Transverse colon (tissue), 4 donors: ENCODE results near the gene ZFHX3. TPM values are rescaled to one million over a fixed set of nuclear protein-coding genes. Genes with fewer than 3 reads are reported as not detected.

Source experiments
- DNase-seq: peaks from one replicate; pipeline ENCODE4 v3.0.0-alpha.2; 2019
- H3K27ac ChIP-seq, 4 donors: fragments of 200-600 bp; sonication (generic); 2 replicates each; pipeline ENCODE4 v1.5.1; 2016 to 2018; ENCODE audit warnings: inconsistent platforms in 4 of 4
- H3K27me3 ChIP-seq: fragments of 200-600 bp; sonication (generic); 2 replicates; pipeline ENCODE4 v1.5.1; 2017; ENCODE audit warnings: inconsistent platforms
- H3K36me3 ChIP-seq, 4 donors: fragments of 200-600 bp; sonication (generic); 2 replicates each; pipeline ENCODE4 v1.5.1; 2017 to 2019; ENCODE audit warnings: inconsistent platforms in 4 of 4
- H3K4me1 ChIP-seq, 4 donors: fragments of 200-600 bp; sonication (generic); 2 replicates each; pipeline ENCODE4 v1.5.1; 2017 to 2020; ENCODE audit warnings: inconsistent platforms in 4 of 4
- H3K4me3 ChIP-seq, 4 donors: fragments of 200-600 bp; sonication (generic); 1 replicate in 1 of 4; 2 replicates in 3 of 4; pipeline versions ENCODE4 v1.5.1 to v1.6.1; 2017 to 2019; ENCODE audit warnings: inconsistent platforms in 4 of 4
- H3K9me3 ChIP-seq, 2 donors: fragments of 200-600 bp; sonication (generic); 2 replicates each; pipeline ENCODE4 v1.5.1; 2017 to 2019; ENCODE audit warnings: inconsistent platforms in 2 of 2
- CTCF ChIP-seq, 5 experiments: fragments of 200-600 bp in 3 of 5; fragments of 450-650 bp in 2 of 5; sonication (generic) in 3 of 5; IDR thresholded peaks; 1 replicate in 2 of 5; 2 replicates in 3 of 5; pipeline ENCODE4 v1.5.1; 2016 to 2017; ENCODE audit warnings: antibody characterized with exemption in 5 of 5, inconsistent platforms in 3 of 5, mild to moderate bottlenecking in 2 of 5, moderate library complexity in 1 of 5
- EP300 ChIP-seq: sonication (generic); formaldehyde crosslinking; IDR thresholded peaks from one replicate; pipeline ENCODE4 v1.6.1; 2017; ENCODE audit warnings: antibody characterized with exemption, low read depth
- POLR2A ChIP-seq: fragments of 450-650 bp; IDR thresholded peaks from one replicate; pipeline ENCODE4 v1.6.1; 2016; ENCODE audit warnings: antibody characterized with exemption, mild to moderate bottlenecking, moderate library complexity
- POLR2AphosphoS5 ChIP-seq, 3 donors: sonication (generic); formaldehyde crosslinking; IDR thresholded peaks; one replicate each; pipeline ENCODE4 v1.6.1; 2016; ENCODE audit warnings: antibody characterized with exemption in 3 of 3
- WGBS, 2 donors: methylation state at CpG; one replicate each; pipeline ENCODE4 v1.1.5; 2018; ENCODE audit warnings: low coverage in 1 of 2; 5-methylcytosine and 5-hydroxymethylcytosine counted together
- in situ Hi-C, 4 donors: fragments of 200-750 bp; cut with MboI; loops; one replicate each; pipeline versions ENCODE4 v1.15.0 to v1.15.1; 2017; ENCODE audit warnings: low sequenced_read_pairs in 3 of 4, low pct_ligation_motif_present in 1 of 4, low pct_unique_long_range_greater_than_20kb in 1 of 4
- intact Hi-C: fragments of 100-400 bp; cut with DNase I; formaldehyde crosslinking; loops from one replicate; pipeline ENCODE4 v1.15.1; 2023; ENCODE audit warnings: low total_unique reads
- total RNA-seq, 4 donors: library from RNA; depleted of rRNA; stranded (reverse); fragments of >200 nt; gene quantifications; one replicate each; pipeline ENCODE4 v1.1.0, GENCODE V29; 2016

The ZFHX3 gene
- total RNA-seq, 4 donors from 2014 or later, result 12.3 to 23.7 (median 15.3) TPM

DNA sequence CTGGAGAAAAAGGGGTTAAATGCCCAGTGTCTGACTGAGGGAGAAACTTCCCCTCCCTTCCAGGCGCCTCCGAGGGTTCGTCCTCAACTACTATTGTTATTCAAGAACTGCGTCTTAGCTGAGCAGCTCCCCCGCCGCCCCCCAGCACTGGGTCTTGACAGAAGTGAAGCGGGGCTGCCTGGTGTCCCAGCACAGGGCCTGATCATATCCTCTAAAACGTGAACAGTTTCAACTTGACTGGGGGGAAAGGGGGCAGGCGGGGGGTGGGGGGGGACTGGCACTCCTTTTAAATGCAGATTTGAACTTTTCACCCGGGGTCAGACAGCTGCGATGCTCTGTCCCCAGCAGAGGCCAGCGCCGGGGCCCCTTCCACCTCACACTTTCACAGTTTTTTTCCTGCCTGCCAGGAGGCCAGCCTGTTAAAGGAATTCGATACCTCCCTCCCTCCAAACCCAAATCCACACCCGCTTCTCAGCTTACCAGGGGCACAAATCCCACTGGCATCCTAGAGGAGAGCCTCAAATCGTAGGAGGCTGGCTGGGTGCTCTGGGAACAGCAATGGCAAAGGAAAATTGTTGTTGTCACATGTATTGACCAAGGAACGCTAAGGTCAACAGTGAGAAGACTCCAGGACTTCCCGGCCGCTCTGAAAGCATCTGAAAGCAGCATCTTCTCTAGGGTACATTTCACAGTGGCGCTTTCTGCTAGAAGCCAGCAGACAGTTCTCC lies 14.5 kb downstream of the ZFHX3 start:
- intact Hi-C loops, result no loop called here
- H3K27ac ChIP-seq, result peak overlapping the region in 3 of 4 donors; percentile 7 to 32 (median 24)
- DNase-seq, result no peak

GRCh38 chr16:73032541-73033270 lies 15.2 kb downstream of the ZFHX3 start:
- in situ Hi-C loops, result loop anchor here in 1 of 4 donors (25.0 kb wide), 1 partner anchor 195 kb away; no protein-coding TSS in a partner anchor
- TF ChIP-seq CTCF (IDR thresholded peaks at IDR 0.05) (no peak), POLR2A (no peak), EP300 (no peak), POLR2AphosphoS5 (IDR thresholded peaks at IDR 0.05) (no peak)
- no peaks in the 10 kb centered on the region for H3K9me3 ChIP-seq
- H3K27ac ChIP-seq, result peak overlapping the region in 3 of 4 donors; percentile 7 to 32 (median 24)
- no peaks in the 10 kb centered on the region for H3K36me3 ChIP-seq
- DNase-seq, result no peak
- H3K27me3 ChIP-seq, result no peaks in the 10 kb centered on the region
- 36 to 59% methylated on average over 6 to 10 of the region's 10 CpGs for WGBS, 2 donors
- peaks cover 25 to 56% (median 30%) of the 10 kb centered on the region in 4 donors for H3K4me1 ChIP-seq
- intact Hi-C loops, result no loop called here
- no peak overlapping the region for H3K4me3 ChIP-seq

More for the DNA sequence above, 14.5 kb downstream of the ZFHX3 start:
- no peaks in the 10 kb centered on the region for H3K9me3 ChIP-seq
- in situ Hi-C loops, result loop anchor here in 1 of 4 donors (25.0 kb wide), 1 partner anchor 196 kb away; no protein-coding TSS in a partner anchor
- H3K4me1 ChIP-seq, result peaks cover 20 to 61% (median 27%) of the 10 kb centered on the region in 4 donors
- H3K4me3 ChIP-seq, result no peak overlapping the region
- 73 to 86% methylated on average over 8 to 19 of the region's 20 CpGs for WGBS, 2 donors
- H3K27me3 ChIP-seq, result no peaks in the 10 kb centered on the region
- TF ChIP-seq EP300 (no peak), POLR2AphosphoS5 (IDR thresholded peaks at IDR 0.05) (no peak), POLR2A (no peak), CTCF (IDR thresholded peaks at IDR 0.05) (no peak)
- H3K36me3 ChIP-seq, result no peaks in the 10 kb centered on the region

DNA sequence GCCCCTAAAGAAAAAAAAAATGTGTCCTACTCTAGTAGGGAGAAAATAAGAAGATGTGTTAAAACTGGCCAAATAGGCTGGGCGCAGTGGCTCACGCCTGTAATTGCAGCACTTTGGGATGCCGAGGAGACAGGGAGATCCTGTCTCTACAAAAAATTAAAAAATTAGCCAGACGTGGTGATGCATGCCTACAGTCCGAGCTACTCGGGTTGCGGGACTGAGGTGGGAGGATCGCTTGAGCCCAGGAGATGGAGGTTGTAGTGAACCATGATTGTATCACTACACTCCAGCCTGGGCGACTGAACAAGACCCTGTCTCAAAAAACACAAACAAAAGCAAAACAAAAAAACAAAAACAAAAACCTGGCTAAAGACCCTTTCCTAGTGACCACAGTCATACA lies 15.9 kb downstream of the ZFHX3 start:
- H3K4me1 ChIP-seq, result peaks cover 22 to 55% (median 28%) of the 10 kb centered on the region in 4 donors
- H3K27ac ChIP-seq, result no peak overlapping the region
- no peak for TF ChIP-seq POLR2A
- TF ChIP-seq POLR2AphosphoS5 (IDR thresholded peaks at IDR 0.05), result no peak
- TF ChIP-seq CTCF (IDR thresholded peaks at IDR 0.05), result no peak
- H3K9me3 ChIP-seq, result no peaks in the 10 kb centered on the region
- no peaks in the 10 kb centered on the region for H3K27me3 ChIP-seq
- no peak overlapping the region for H3K4me3 ChIP-seq
- in situ Hi-C loops (loop anchor here in 1 of 4 donors (25.0 kb wide), 1 partner anchor 195 kb away; no protein-coding TSS in a partner anchor), intact Hi-C loops (no loop called here)
- no peaks in the 10 kb centered on the region for H3K36me3 ChIP-seq
- DNase-seq, result no peak
- 89 to 96% methylated on average over 3 to 9 of the region's 9 CpGs for WGBS, 2 donors

DNA sequence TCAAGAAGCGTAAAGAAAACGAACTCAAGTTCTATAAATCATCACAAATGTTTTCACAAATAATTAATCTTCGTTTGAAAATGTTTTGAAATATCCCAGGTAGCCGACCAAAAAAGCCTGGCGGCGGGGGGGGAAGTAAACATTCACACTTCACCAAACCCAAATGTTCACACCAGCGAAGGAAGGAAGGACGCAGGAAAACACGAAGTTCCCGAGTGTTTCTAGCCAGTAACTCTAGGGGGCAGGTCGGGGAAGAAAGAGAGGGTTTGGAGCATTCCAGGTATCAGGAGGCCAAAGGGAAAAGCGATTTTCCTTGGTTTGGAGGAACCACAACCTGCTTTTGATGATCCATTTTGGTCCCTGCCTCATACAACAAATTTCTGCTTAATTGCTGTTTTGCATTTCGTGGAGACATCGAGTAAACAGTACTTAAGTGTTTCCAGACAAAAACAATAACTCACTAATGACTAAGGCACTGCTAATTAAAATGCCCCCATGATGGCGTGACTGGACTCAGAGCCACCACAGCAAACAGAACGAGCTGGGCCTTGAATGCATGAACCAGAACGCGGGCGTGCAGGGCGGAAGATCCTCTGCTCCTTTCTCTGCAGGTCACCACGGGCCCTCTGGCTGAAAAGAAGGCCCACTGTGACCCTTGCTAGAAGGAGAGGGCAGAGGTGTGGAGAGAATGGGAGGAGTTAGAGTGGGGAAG lies 16.6 kb downstream of the ZFHX3 start:
- Histone ChIP-seq H3K4me1 (peaks cover 15 to 49% (median 23%) of the 10 kb centered on the region in 4 donors), H3K27ac (no peak overlapping the region), H3K36me3 (no peaks in the 10 kb centered on the region), H3K27me3 (no peaks in the 10 kb centered on the region), H3K4me3 (no peak overlapping the region), H3K9me3 (no peaks in the 10 kb centered on the region)
- intact Hi-C loops (no loop called here), in situ Hi-C loops (loop anchor here in 1 of 4 donors (25.0 kb wide), 1 partner anchor 194 kb away; no protein-coding TSS in a partner anchor)
- DNase-seq, result no peak
- TF ChIP-seq EP300, result no peak
- TF ChIP-seq POLR2A, result no peak
- no peak for TF ChIP-seq POLR2AphosphoS5 (IDR thresholded peaks at IDR 0.05)
- no peak for TF ChIP-seq CTCF (IDR thresholded peaks at IDR 0.05)
- whole genome bisulfite sequencing, 2 donors, result 68 to 78% methylated on average over 9 to 21 of the region's 21 CpGs
